ENCODE results near the gene UGT1A7. TPM values are rescaled to one million over a fixed set of nuclear protein-coding genes. Genes with fewer than 3 reads are reported as not detected.
"Not testable (repeated sequence)": the region's sequence is repeated elsewhere in the genome, so short reads cannot be mapped to it uniquely, and the experiment has no call there.

The UGT1A7 gene
- total RNA-seq, 1 donor from 2014 or later, result not detected

- no peak overlapping the region for H3K4me3 Mint-ChIP-seq
- H3K27me3 Mint-ChIP-seq (ENCODE audit: insufficient read depth), result no peaks in the 10 kb centered on the region
- no peak overlapping the region for H3K27ac Mint-ChIP-seq
- intact Hi-C loops (cut with micrococcal nuclease), result no loop called here
- H3K9me3 Mint-ChIP-seq, result peaks cover 10% of the 10 kb centered on the region
- no peak for DNase-seq (ENCODE audit: low spot score)
- no peaks in the 10 kb centered on the region for H3K36me3 Mint-ChIP-seq (ENCODE audit: low read depth)
- no peaks in the 10 kb centered on the region for H3K4me1 Mint-ChIP-seq (ENCODE audit: low read depth)
Measured at GRCh38 chr2:233745073-233745755, 63.5 kb downstream of the UGT1A7 start.

- H3K4me3 Mint-ChIP-seq; DNase-seq (ENCODE audit: low spot score); H3K36me3 Mint-ChIP-seq (ENCODE audit: low read depth); H3K27ac Mint-ChIP-seq; H3K27me3 Mint-ChIP-seq (ENCODE audit: insufficient read depth); intact Hi-C loops (cut with micrococcal nuclease); H3K4me1 Mint-ChIP-seq (ENCODE audit: low read depth): not testable (repeated sequence)
- H3K9me3 Mint-ChIP-seq, result peaks cover 12% of the 10 kb centered on the region
Measured at GRCh38 chr2:233745838-233746237, 64.1 kb downstream of the UGT1A7 start.

- no peaks in the 10 kb centered on the region for H3K4me1 Mint-ChIP-seq (ENCODE audit: low read depth)
- DNase-seq (ENCODE audit: low spot score), result no peak
- peaks cover 1% of the 10 kb centered on the region for H3K36me3 Mint-ChIP-seq (ENCODE audit: low read depth)
- peaks cover 21% of the 10 kb centered on the region for H3K9me3 Mint-ChIP-seq
- no peak overlapping the region for H3K27ac Mint-ChIP-seq
- H3K4me3 Mint-ChIP-seq, result no peak overlapping the region
- intact Hi-C loops (cut with micrococcal nuclease), result no loop called here
- H3K27me3 Mint-ChIP-seq (ENCODE audit: insufficient read depth), result no peaks in the 10 kb centered on the region
Measured at GRCh38 chr2:233746475-233747282, 65.0 kb downstream of the UGT1A7 start.

GRCh38 chr2:233747283-233747544 lies 65.5 kb downstream of the UGT1A7 start:
- intact Hi-C loops (cut with micrococcal nuclease), result no loop called here
- no peak for DNase-seq (ENCODE audit: low spot score)
- H3K27me3 Mint-ChIP-seq (ENCODE audit: insufficient read depth), result no peaks in the 10 kb centered on the region

GRCh38 chr2:233750689-233751088 lies 69.0 kb downstream of the UGT1A7 start:
- intact Hi-C loops (cut with micrococcal nuclease); H3K4me3 Mint-ChIP-seq; H3K36me3 Mint-ChIP-seq (ENCODE audit: low read depth); H3K27me3 Mint-ChIP-seq (ENCODE audit: insufficient read depth); H3K4me1 Mint-ChIP-seq (ENCODE audit: low read depth); DNase-seq (ENCODE audit: low spot score); H3K27ac Mint-ChIP-seq: not testable (repeated sequence)
- peaks cover 25% of the 10 kb centered on the region for H3K9me3 Mint-ChIP-seq

More at GRCh38 chr2:233747283-233747544, 65.5 kb downstream of the UGT1A7 start:
- Mint-ChIP-seq H3K27ac (no peak overlapping the region), H3K4me1 (ENCODE audit: low read depth) (no peaks in the 10 kb centered on the region), H3K36me3 (ENCODE audit: low read depth) (peaks cover 1% of the 10 kb centered on the region), H3K4me3 (no peak overlapping the region), H3K9me3 (peaks cover 25% of the 10 kb centered on the region)

GRCh38 chr2:233751212-233752009 lies 69.7 kb downstream of the UGT1A7 start:
- H3K36me3 Mint-ChIP-seq (ENCODE audit: low read depth); intact Hi-C loops (cut with micrococcal nuclease); DNase-seq (ENCODE audit: low spot score); H3K27ac Mint-ChIP-seq; H3K4me1 Mint-ChIP-seq (ENCODE audit: low read depth); H3K4me3 Mint-ChIP-seq; H3K27me3 Mint-ChIP-seq (ENCODE audit: insufficient read depth): not testable (repeated sequence)
- H3K9me3 Mint-ChIP-seq, result peaks cover 25% of the 10 kb centered on the region

GRCh38 chr2:233754872-233755611 lies 73.3 kb downstream of the UGT1A7 start:
- Mint-ChIP-seq H3K4me1 (ENCODE audit: low read depth) (no peaks in the 10 kb centered on the region), H3K4me3 (no peak overlapping the region), H3K36me3 (ENCODE audit: low read depth) (peaks cover 1% of the 10 kb centered on the region), H3K9me3 (peaks cover 17% of the 10 kb centered on the region), H3K27me3 (ENCODE audit: insufficient read depth) (peaks cover 2% of the 10 kb centered on the region), H3K27ac (no peak overlapping the region)
- no peak for DNase-seq (ENCODE audit: low spot score)
- intact Hi-C loops (cut with micrococcal nuclease), result no loop called here

- no peak overlapping the region for H3K4me3 Mint-ChIP-seq
- H3K36me3 Mint-ChIP-seq (ENCODE audit: low read depth), result peaks cover 1% of the 10 kb centered on the region
- H3K9me3 Mint-ChIP-seq, result peaks cover 6% of the 10 kb centered on the region
- H3K27ac Mint-ChIP-seq, result no peak overlapping the region
- no peaks in the 10 kb centered on the region for H3K4me1 Mint-ChIP-seq (ENCODE audit: low read depth)
- no peak for DNase-seq (ENCODE audit: low spot score)
- intact Hi-C loops (cut with micrococcal nuclease), result no loop called here
- H3K27me3 Mint-ChIP-seq (ENCODE audit: insufficient read depth), result peaks cover 2% of the 10 kb centered on the region
Measured at GRCh38 chr2:233756429-233757081, 74.9 kb downstream of the UGT1A7 start.

- Mint-ChIP-seq H3K4me3 (no peak overlapping the region), H3K36me3 (ENCODE audit: low read depth) (no peaks in the 10 kb centered on the region), H3K9me3 (no peaks in the 10 kb centered on the region), H3K27ac (no peak overlapping the region), H3K4me1 (ENCODE audit: low read depth) (no peaks in the 10 kb centered on the region), H3K27me3 (ENCODE audit: insufficient read depth) (peaks cover 2% of the 10 kb centered on the region)
- no peak for DNase-seq (ENCODE audit: low spot score)
- intact Hi-C loops (cut with micrococcal nuclease), result no loop called here
Measured at GRCh38 chr2:233758141-233758540, 76.4 kb downstream of the UGT1A7 start.

- no peaks in the 10 kb centered on the region for H3K4me1 Mint-ChIP-seq (ENCODE audit: low read depth)
- no peak overlapping the region for H3K4me3 Mint-ChIP-seq
- no peaks in the 10 kb centered on the region for H3K9me3 Mint-ChIP-seq
- intact Hi-C loops (cut with micrococcal nuclease), result no loop called here
- H3K27ac Mint-ChIP-seq, result no peak overlapping the region
- peaks cover 2% of the 10 kb centered on the region for H3K27me3 Mint-ChIP-seq (ENCODE audit: insufficient read depth)
- H3K36me3 Mint-ChIP-seq (ENCODE audit: low read depth), result no peaks in the 10 kb centered on the region
- DNase-seq (ENCODE audit: low spot score), result no peak
Measured at GRCh38 chr2:233758849-233759248, 77.1 kb downstream of the UGT1A7 start.

- no peak for DNase-seq (ENCODE audit: low spot score)
- Mint-ChIP-seq H3K27me3 (ENCODE audit: insufficient read depth) (peaks cover 2% of the 10 kb centered on the region), H3K9me3 (no peaks in the 10 kb centered on the region), H3K4me3 (no peak within 1 kb of the TSS), H3K4me1 (ENCODE audit: low read depth) (no peaks in the 10 kb centered on the region), H3K36me3 (ENCODE audit: low read depth) (no peaks in the 10 kb centered on the region), H3K27ac (no peak within 1 kb of the TSS)
- intact Hi-C loops (cut with micrococcal nuclease), result no loop called here
Measured at GRCh38 chr2:233760043-233760442, 78.3 kb downstream of the UGT1A7 start, which contains the start of gene UGT1A1. Gene UGT1A1, plus strand, starts transcription at chr2:233760270. Its CDS starts 18 bp downstream, at chr2:233760288.

GRCh38 chr2:233761040-233761769 lies 79.5 kb downstream of the UGT1A7 start:
- Mint-ChIP-seq H3K36me3 (ENCODE audit: low read depth) (no peaks in the 10 kb centered on the region), H3K27me3 (ENCODE audit: insufficient read depth) (peaks cover 2% of the 10 kb centered on the region), H3K27ac (no peak overlapping the region), H3K9me3 (no peaks in the 10 kb centered on the region), H3K4me3 (no peak overlapping the region), H3K4me1 (ENCODE audit: low read depth) (no peaks in the 10 kb centered on the region)
- intact Hi-C loops (cut with micrococcal nuclease), result no loop called here
- DNase-seq (ENCODE audit: low spot score), result no peak
